Effector CD4-positive, alpha-beta T cell (primary cell): Measurements from ENCODE around the gene ESX1. TPM values are rescaled to one million over a fixed set of nuclear protein-coding genes. Genes with fewer than 3 reads are reported as not detected.
"Not testable (repeated sequence)": the region's sequence is repeated elsewhere in the genome, so short reads cannot be mapped to it uniquely, and the experiment has no call there.

ENCODE experiments used
- DNase-seq: peaks from one replicate; pipeline ENCODE4 v3.0.0-alpha.2; 2020
- total RNA-seq: gene quantifications from one replicate; lab custom pipeline; 2026; lab: John Stamatoyannopoulos, UW

The ESX1 gene
- total RNA-seq, result not detected

DNA sequence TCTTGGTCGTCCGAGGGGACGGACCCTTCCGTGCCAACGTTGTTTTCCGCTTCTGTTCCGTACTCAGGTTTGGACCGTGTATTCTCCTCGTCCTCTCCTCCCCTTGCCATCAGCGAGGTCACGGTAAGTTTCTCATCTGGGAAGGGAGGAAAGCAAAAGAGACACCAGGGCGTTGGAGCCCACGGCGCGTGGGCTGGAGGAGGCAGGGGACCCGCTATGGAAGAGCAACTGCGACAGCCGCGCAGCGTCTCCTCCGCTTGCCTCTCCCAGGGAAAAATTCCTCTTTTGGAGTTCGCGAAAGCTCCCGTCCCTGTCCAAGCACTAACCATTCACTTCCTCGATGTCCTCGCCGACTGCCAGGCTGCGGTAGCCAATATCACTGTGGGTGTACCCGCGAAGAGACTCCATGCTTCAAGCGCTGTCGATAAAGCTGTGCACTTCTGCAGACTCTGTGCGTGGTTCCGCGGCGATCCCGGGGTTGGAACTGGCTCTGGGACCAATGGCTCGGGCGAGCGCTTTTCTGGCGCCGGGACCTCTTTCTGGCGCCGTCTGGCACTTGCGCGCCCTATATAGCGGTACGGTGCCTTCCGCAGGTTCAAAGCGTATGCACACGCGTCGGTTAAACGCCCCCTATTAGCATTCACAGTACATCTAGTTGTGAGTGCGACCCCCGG is at the start of gene ESX1:
Gene ESX1, minus strand, starts transcription at position 492 of the 674 bp plus-strand sequence. Its CDS starts 84 bp downstream, at position 408.
- no peak for DNase-seq

DNA sequence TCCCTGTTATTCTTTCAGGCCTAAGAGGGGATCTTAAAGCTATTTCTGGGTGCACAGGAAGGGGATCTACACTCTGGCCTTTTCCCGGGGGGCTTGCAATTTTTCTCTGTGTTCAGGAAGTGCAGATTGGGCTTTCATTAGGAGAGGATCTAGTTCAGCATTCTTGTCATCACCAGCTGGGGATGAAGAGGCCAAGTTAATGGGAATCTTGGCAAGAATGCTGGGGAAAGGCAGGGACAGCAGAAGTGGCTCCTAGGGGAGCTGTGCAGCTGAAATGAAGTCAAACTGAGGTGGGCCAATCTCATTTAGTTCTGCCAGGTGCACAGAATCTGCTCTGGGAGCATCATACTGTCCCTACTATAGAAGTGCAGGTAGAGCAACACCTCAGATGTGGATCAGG is 40.9 kb upstream of the ESX1 start:
- DNase-seq, result no peak

DNA sequence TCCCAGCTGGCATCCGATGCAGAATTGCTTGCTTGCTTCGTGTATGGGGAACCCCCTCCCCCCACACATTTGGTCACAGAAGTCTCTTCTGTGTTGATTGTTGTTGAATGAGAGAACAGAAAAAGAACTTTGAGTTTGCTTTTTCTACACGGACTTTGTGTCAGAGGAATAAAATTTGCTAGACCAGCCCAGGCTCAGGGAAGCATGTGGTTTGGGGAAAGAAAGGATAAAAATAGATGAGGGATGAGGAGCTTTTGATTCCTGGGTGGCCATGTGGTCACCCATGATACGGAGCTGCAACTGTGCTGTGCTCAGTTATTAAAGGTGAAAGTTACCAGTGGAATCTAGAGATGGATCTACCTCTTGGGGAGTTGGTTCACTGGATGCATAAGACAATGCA is 34.2 kb upstream of the ESX1 start:
- DNase-seq, result no peak

DNA sequence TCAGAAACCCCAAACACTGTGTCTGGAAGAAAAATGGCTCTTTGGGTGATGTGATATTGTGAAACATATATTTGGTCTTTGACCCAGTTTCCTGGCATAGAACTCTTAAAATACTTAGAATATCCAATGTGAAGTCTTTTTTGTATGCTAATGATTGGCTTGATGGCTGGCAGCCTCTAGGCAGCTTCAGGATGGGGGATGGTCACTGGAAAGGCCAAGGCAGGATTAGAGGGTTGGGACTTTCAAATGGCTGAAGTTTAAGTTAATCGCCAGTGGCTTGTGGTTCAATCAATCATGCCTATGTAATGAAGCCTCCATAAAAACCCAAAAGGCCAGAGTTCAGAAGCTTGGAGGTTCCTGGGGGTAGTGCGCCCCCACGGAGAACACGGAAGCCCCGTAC is 33.5 kb upstream of the ESX1 start:
- DNase-seq, result no peak

DNA sequence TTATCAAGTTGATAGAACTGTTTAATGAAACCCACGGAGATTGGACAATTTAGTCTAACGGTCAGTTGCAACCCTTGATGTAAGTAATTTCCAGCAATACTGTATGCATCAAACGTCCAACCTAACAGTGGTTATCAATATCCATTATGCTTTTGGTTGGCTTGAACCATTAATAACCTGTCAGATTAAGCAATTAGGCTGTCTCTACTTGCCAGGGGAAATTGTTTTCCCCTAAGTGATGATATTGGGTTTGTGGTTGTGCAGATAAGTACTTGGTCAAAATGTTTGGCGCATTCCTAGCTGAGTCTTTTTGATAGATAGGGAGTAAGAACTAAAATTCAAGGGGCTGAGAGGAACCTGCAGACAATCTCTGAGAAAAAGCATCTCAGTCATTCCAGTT is 30.5 kb upstream of the ESX1 start:
- no peak for DNase-seq

DNA sequence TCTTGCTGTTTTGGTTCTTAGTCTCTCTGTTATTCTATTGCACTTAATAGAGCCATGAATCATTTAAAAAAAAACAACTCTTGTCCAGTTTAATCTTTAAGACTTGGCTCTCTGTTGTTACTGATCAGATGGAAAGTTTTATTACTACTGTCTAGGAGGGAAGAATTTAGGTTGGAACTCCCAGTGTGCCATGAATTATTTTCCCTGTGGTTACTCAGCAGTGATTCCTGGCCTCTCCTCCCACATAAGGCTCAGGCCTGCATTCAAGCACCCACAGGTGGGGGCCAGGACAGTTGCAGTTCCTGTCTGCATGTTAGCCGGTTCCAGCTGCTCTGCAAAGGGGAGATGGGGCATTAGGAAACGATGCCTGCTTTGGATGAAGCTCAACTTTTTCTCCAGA is 29.8 kb upstream of the ESX1 start:
- DNase-seq, result no peak

DNA sequence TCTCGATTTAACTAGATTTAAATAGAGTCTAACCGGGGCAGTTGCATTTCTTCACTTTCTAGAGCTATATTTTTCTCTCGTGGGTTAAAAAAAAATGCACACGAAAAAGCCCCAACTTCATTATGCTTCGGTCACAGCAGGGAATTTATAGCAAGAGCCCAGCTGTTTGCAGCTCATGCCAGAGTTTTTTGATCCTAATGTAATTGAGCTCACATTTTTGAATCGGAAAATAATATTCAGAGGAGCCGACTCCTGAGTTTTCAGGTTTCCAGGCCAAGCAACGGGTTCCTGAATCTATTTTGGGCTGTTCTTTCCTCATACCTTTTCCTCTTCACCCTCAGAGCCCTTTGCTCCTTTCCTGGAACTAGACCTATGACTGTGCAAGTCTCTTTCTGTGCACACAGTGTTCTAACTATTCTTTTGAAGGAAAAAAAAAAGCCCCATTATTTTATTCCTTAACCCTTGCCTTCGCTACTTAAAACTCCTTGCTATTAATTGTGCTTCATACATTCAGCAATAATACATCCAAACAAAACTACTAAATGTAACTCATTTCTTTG is 27.5 kb upstream of the ESX1 start:
- no peak for DNase-seq

DNA sequence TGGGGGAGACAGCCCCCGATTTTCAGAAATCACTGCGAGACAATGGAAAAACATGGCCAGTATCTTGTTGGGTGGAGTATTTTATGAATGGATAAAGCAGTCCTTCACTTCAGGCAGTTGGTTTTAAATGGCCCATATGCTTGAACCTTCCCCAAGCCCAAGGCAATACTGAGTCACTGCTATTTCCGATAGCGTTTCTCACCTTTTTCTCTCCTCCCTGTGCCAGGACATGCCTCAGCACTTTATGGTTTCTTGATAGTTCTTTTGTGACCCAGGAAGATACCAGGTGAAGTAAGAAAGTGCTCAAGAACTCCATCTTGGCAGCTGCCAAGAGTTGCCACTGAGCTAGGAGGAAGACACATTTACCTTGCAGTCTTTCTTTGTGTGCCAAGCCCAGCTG is 26.8 kb upstream of the ESX1 start:
- no peak for DNase-seq

DNA sequence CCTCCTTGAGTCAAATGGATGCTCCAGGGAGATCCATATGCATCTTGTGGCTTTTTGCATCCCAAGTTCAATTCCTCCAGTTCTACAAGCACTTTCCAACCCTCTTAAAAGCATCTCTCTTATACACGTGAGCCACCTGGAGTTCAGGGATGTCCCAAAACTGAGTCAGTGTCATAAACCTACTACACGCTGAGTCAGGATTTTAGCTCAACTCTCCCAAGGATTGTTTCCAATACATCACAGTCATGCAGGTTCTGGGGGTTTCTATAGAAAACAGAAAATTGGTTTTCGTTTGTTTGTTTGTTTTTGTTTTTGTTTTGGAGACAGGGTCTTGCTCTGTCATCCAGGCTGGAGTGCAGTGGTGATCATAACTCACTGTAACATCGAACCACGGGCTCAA is 25.9 kb upstream of the ESX1 start:
- no peak for DNase-seq

DNA sequence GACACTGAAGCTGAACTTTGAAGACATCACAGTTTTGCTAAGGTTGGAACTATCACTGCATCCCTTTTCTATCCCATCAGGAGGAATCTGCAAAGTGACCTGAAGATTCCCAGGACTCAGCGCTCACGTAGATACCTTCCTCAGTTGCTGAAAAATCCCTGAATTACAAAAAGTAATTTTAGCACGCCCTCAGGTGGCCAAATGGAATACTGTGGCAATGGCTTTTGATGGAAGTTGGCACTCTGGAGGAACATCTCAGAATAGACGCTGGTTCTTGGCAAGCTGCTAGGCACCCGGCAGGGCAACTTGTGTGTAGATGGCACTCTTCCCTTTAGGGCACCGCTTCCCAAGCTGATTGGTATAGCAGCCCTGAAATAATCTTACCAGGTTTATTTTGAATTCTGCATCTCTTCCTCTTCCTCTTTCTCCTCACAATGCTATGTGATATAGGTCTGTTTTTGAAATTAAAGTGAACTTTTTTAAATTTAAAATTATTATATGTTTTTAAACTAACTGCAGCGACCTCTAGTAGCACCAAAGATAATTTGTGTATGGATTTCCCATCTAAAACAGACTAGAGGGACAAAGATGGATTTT is 16.3 kb upstream of the ESX1 start:
- no peak for DNase-seq

DNA sequence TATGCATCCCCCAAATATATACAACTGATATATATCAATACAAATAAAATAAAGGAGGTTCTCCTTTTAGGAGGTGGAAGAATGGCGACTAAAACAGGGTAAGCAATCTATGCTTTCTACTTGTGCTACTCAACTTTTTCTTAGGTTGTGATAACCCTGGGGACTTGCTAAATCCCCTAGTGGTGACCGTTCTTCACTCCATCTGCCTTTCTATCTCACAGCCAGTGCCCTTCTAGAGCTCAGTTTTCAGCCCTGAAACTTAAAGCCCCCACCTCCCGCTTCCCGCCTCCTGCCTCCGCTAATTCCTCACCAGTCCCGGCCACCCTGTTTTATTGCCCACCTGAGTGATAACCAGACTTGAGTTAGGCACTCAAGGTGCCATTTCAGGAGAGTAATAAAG is 15.5 kb upstream of the ESX1 start:
- DNase-seq, result no peak

DNA sequence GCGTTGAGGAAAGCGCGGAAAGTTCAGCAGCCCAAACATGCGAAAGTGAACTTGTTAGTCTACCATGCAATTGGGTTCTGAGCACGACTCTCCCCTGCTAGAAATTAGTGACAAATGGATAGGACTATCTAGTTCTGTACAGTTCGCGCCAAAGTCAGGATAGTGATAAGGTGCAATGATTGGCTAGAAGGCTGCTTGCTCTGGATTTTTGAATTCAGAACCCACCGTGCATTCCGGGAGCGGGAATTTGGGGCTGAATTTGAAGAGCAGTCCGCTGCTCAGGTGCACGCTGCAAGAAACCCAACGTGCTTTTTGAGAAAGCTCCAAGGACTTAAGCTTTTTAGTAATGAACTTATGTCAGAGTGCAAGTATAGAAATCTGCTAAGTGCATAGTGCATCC is 732 bp upstream of the ESX1 start:
- DNase-seq, result no peak

DNA sequence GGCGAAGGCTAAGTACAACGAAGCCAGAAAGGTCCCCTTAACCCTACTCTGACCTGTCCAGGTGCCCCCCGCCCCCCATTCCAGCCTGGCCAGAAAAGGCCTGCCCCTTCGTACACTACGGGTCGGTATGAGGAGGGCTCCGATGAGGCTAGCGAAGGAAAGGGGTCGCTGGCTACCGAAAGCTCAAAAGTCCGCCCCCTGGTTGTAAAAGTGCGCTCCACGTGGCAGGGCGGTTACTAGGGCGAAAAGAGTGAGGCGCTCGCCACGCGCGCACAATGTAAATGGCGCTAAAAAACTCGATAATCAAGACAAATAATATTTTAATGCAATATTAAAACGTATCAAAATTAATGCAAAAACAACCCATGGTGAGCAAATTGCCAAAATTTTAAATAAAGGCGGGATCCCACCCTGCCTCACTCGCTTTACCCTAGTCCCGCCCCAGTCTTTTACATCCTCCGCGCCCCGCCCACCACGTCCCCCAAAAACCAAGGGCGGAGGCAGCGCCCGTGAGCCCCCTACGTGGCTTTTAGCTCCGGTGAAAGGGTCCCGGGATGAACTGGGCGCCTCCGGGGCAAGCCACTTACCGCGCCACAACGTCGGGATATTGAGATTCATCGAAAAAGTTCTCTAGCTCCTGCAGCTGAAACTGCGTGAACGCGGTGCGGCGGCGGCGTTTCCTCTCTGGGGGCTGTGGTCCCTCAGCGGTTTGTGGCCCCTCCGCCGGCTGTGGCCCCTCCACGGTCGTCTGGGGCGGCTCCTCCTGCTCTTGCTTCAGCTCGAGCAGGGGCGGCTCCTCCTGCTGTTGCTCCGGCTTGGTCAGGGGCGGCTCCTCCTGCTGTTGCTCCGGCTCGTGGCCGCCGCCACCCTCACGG is 929 bp downstream of the ESX1 start:
- DNase-seq, result no peak

DNA sequence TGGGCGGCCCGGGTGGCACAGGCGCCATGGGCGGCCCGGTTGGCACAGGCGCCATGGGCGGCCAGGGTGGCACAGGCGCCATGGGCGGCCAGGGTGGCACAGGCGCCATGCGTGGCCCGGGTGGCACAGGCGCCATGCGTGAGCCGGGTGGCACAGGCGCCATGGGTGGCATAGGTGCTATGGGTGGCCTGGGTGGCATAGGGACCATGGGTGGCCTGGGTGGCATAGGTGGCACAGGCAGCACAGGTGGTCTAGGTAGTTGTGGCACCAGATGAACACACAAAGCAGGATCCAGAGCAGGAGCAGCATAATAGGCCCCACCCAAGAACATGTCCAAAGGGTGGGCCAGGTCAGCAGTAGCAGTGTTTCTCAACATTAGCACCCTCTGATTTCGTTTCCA is 4.3 kb downstream of the ESX1 start:
- no peak for DNase-seq

DNA sequence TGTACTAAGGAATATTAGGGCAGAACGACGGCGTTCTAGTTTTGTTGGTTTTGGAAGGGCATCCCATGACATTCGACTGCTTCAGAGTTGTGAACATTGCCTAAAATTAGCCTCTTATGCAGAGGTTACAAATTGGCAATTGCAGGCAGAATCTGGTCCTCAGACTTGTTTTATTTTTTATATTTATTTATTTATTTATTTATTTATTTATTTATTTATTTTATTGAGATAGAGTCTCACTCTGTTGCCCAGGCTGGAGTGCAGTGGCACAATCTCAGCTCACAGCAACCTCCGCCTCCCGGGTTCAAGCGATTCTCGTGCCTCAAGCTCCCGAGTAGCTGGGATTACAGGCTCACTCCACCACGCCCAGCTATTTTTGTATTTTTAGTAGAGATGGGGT is 24.7 kb downstream of the ESX1 start:
- DNase-seq, result not testable (repeated sequence)

DNA sequence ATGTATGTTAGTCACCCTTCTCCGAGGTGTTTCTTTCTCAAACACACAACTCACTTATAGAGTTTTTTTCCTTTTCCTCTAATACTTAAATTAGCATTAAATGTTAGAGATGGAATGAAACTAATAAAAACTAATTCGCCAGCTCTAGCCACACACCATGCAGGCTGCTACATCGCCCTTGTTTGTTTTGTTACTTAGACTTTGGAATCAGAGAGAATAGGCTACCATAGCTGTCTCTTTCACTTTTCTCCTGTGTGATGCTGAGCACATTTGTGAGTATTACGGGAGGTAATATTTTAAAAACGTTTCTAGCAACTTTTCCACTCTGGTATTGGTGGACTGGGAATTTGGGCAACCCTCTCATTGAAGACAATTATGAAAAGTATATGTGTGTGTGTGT is 43.5 kb downstream of the ESX1 start:
- no peak for DNase-seq

DNA sequence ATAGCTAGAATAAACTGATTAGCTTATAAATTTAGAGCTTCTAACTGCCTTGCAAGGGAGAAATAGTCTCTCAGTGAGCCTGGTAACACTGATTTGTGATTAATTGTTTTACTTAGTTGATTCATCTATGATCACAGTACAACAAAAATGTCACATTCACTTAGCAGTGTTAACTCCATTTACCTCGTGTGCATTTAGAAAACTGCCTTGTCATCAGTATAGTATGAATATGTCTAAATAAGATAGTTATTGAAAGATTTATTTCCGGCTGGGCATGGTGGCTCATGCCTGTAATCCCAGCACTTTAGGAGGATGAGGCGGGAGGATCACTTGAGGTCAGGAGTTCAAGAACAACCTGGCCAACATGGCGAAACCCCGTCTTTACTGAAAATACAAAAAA is 49.2 kb downstream of the ESX1 start:
- no peak for DNase-seq
